Kidney epithelial cell (primary cell): ENCODE measurements around the gene LHX4. TPM values are rescaled to one million over a fixed set of nuclear protein-coding genes. Genes with fewer than 3 reads are reported as not detected.

Experiments
- DNase-seq: peaks from one replicate; pipeline ENCODE4 v3.0.0-alpha.2; 2010; ENCODE audit warnings: low read depth
- H3K27me3 ChIP-seq: 2 replicates; pipeline ENCODE4 v1.6.0; 2011; ENCODE audit warnings: low read length; ENCODE audit not compliant: control insufficient read depth, insufficient read depth
- H3K36me3 ChIP-seq: 2 replicates; pipeline ENCODE4 v1.5.1; 2011; ENCODE audit warnings: low read length; ENCODE audit not compliant: control insufficient read depth, insufficient read depth
- H3K4me3 ChIP-seq: 2 replicates; pipeline ENCODE4 v1.5.1; 2011; ENCODE audit warnings: low read depth, mild to moderate bottlenecking, control low read depth, low read length
- CTCF ChIP-seq: IDR thresholded peaks from 2 replicates; pipeline ENCODE4 v1.5.1; 2011; ENCODE audit warnings: mild to moderate bottlenecking, moderate library complexity, low read length, control low read depth, inconsistent platforms; ENCODE audit not compliant: insufficient read depth, poor library complexity, severe bottlenecking
- total RNA-seq: library from RNA; depleted of rRNA; stranded (reverse); fragments of >200 nt; gene quantifications from 2 replicates; pipeline ENCODE4 v1.2.3, GENCODE V29; 2015

Gene LHX4
- total RNA-seq, 1 donor from 2014 or later: not detected

- TF ChIP-seq CTCF: no peak
- Histone ChIP-seq H3K4me3 (no peak overlapping the region), H3K27me3 (peaks cover 22% of the 10 kb centered on the region), H3K36me3 (no peaks in the 10 kb centered on the region)
- DNase-seq: no peak
Observed at GRCh38 chr1:180246579-180246978, 16.5 kb downstream of the LHX4 start.

- Histone ChIP-seq H3K4me3 (no peak overlapping the region), H3K27me3 (peaks cover 19% of the 10 kb centered on the region), H3K36me3 (no peaks in the 10 kb centered on the region)
- no peak for DNase-seq
- TF ChIP-seq CTCF: no peak
Observed at GRCh38 chr1:180247061-180247460, 17.0 kb downstream of the LHX4 start.

GRCh38 chr1:180247580-180247979 lies 17.5 kb downstream of the LHX4 start:
- no peak for DNase-seq
- no peaks in the 10 kb centered on the region for H3K36me3 ChIP-seq
- H3K4me3 ChIP-seq: no peak overlapping the region
- no peak for TF ChIP-seq CTCF
- peaks cover 19% of the 10 kb centered on the region for H3K27me3 ChIP-seq

- no peak overlapping the region for H3K4me3 ChIP-seq
- H3K27me3 ChIP-seq: peaks cover 19% of the 10 kb centered on the region
- no peak for DNase-seq
- TF ChIP-seq CTCF: no peak
- H3K36me3 ChIP-seq: no peaks in the 10 kb centered on the region
Observed at GRCh38 chr1:180248176-180248575, 18.1 kb downstream of the LHX4 start.

GRCh38 chr1:180248731-180249681 lies 18.9 kb downstream of the LHX4 start:
- Histone ChIP-seq H3K4me3 (no peak overlapping the region), H3K36me3 (no peaks in the 10 kb centered on the region), H3K27me3 (peaks cover 14% of the 10 kb centered on the region)
- DNase-seq: no peak
- TF ChIP-seq CTCF: peak; percentile 28
